Fibroblast of lung (primary cell): ENCODE data around the gene GPHN. TPM values are rescaled to one million over a fixed set of nuclear protein-coding genes. Genes with fewer than 3 reads are reported as not detected.
A peak's percentile ranks its signal among the peaks of the same experiment; 100 is the strongest.

Experiments used
- DNase-seq, 2 donors: peaks; one replicate each; pipeline versions ENCODE4 v3.0.0 to v3.0.0-alpha.2; 2010; ENCODE audit warnings: low read depth in 2 of 2
- H2AFZ ChIP-seq: 2 replicates; pipeline ENCODE4 v1.5.1; 2012; ENCODE audit warnings: low read length, control low read depth, inconsistent platforms
- H3K27ac ChIP-seq: 2 replicates; pipeline ENCODE4 v1.5.1; 2011; ENCODE audit warnings: low read length, control low read depth; ENCODE audit not compliant: insufficient read depth
- H3K27me3 ChIP-seq: 2 replicates; pipeline ENCODE4 v1.5.1; 2011; ENCODE audit warnings: mild to moderate bottlenecking, low read length; ENCODE audit not compliant: control insufficient read depth, insufficient read depth
- H3K36me3 ChIP-seq: 2 replicates; pipeline ENCODE4 v1.5.1; 2011; ENCODE audit warnings: low read length; ENCODE audit not compliant: control insufficient read depth, insufficient read depth
- H3K4me1 ChIP-seq: 2 replicates; pipeline ENCODE4 v1.5.1; 2011; ENCODE audit warnings: low read length; ENCODE audit not compliant: control insufficient read depth, insufficient read depth; ENCODE audit errors: extremely low read depth
- H3K4me2 ChIP-seq: 2 replicates; pipeline ENCODE4 v1.5.1; 2011; ENCODE audit warnings: low read length, control low read depth; ENCODE audit not compliant: insufficient read depth; ENCODE audit errors: extremely low read depth
- H3K4me3 ChIP-seq, 4 experiments: fragments of 200-600 bp in 1 of 4; sonication (generic) in 1 of 4; replicated peaks in 1 of 4; 2 replicates each; pipeline ENCODE4 v1.5.1; 2011 to 2016; ENCODE audit warnings: low read length in 4 of 4, low read depth in 3 of 4, mild to moderate bottlenecking in 3 of 4, control low read depth in 2 of 4, inconsistent platforms in 1 of 4, mixed read lengths in 1 of 4; ENCODE audit not compliant: insufficient read depth in 1 of 4; ENCODE audit errors: control extremely low read depth in 1 of 4
- H3K79me2 ChIP-seq: 2 replicates; pipeline ENCODE4 v1.5.1; 2012; ENCODE audit warnings: mild to moderate bottlenecking, low read length, inconsistent platforms; ENCODE audit not compliant: control insufficient read depth, insufficient read depth
- H3K9ac ChIP-seq: 2 replicates; pipeline ENCODE4 v1.5.1; 2011; ENCODE audit warnings: mild to moderate bottlenecking, low read length, control low read depth; ENCODE audit not compliant: insufficient read depth
- H3K9me3 ChIP-seq: 2 replicates; pipeline ENCODE4 v1.5.1; 2012; ENCODE audit warnings: low read depth, low read length; ENCODE audit not compliant: control insufficient read depth, insufficient read depth
- H4K20me1 ChIP-seq: 2 replicates; pipeline ENCODE4 v1.5.1; 2011; ENCODE audit warnings: low read length; ENCODE audit not compliant: control insufficient read depth, insufficient read depth; ENCODE audit errors: extremely low read depth
- EZH2 ChIP-seq: IDR thresholded peaks from 2 replicates; pipeline ENCODE4 v1.5.1; 2012; ENCODE audit warnings: low read length, control low read depth, mild to moderate bottlenecking; ENCODE audit errors: missing control alignments
- polyA plus RNA-seq, 2 donors: library from polyadenylated mRNA; depleted of rRNA in 1 of 2; stranded (reverse) in 1 of 2; unstranded in 1 of 2; fragments of >200 nt; gene quantifications; 2 replicates each; pipeline ENCODE4 v1.2.1, GENCODE V29; 2011 to 2012; ENCODE audit warnings: missing spikeins in 1 of 2
- total RNA-seq: library from RNA; depleted of rRNA; stranded (reverse); fragments of >200 nt; gene quantifications from 2 replicates; pipeline ENCODE4 v1.2.1, GENCODE V29; 2014
- TF ChIP-seq, protein P1 (sequence below), 2 donors: IDR thresholded peaks in 1 of 2; conservative IDR thresholded peaks in 1 of 2; 1 replicate in 1 of 2; 2 replicates in 1 of 2; pipeline ENCODE4 v1.5.1; 2011 to 2012; ENCODE audit warnings: low read length in 2 of 2, control low read depth in 1 of 2, inconsistent platforms in 1 of 2, low read depth in 1 of 2, mild to moderate bottlenecking in 1 of 2

GPHN gene
- total and polyA plus RNA-seq, 2 donors (not counting 1 experiment from before 2014, with no cell fraction given): 8.3 to 13.9 TPM

DNA sequence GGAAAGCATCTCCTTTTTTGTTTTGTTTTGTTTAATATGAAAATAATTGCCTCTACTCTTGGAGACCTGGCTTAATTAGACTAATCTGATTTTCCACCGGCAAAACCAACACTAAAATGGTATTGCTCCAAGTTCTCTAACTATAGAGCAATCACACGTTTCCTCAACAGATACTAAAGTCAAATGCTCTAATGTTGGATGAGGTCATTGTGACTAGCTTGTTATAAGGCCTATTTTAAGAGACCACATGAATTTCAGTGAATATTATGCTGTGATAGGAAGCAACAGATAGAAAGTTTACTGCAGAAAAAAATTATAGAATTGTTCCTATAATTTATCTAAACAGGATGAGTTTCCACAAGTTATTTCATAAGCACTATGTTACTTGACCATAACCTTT, 25.1 kb upstream of the GPHN start:
- H3K9ac ChIP-seq: no peak overlapping the region
- H3K4me2 ChIP-seq: no peak overlapping the region
- H3K79me2 ChIP-seq: no peaks in the 10 kb centered on the region
- H3K9me3 ChIP-seq: no peaks in the 10 kb centered on the region
- no peaks in the 10 kb centered on the region for H3K36me3 ChIP-seq
- no peak overlapping the region for H3K4me3 ChIP-seq
- H3K4me1 ChIP-seq: no peaks in the 10 kb centered on the region
- no peaks in the 10 kb centered on the region for H3K27me3 ChIP-seq
- H2AFZ ChIP-seq: no peak overlapping the region
- no peaks in the 10 kb centered on the region for H4K20me1 ChIP-seq
- DNase-seq: no peak
- no peak overlapping the region for H3K27ac ChIP-seq
- TF ChIP-seq, protein P1, sequence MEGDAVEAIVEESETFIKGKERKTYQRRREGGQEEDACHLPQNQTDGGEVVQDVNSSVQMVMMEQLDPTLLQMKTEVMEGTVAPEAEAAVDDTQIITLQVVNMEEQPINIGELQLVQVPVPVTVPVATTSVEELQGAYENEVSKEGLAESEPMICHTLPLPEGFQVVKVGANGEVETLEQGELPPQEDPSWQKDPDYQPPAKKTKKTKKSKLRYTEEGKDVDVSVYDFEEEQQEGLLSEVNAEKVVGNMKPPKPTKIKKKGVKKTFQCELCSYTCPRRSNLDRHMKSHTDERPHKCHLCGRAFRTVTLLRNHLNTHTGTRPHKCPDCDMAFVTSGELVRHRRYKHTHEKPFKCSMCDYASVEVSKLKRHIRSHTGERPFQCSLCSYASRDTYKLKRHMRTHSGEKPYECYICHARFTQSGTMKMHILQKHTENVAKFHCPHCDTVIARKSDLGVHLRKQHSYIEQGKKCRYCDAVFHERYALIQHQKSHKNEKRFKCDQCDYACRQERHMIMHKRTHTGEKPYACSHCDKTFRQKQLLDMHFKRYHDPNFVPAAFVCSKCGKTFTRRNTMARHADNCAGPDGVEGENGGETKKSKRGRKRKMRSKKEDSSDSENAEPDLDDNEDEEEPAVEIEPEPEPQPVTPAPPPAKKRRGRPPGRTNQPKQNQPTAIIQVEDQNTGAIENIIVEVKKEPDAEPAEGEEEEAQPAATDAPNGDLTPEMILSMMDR (conservative IDR thresholded peaks at IDR 0.05 in 1 of 2, IDR thresholded peaks at IDR 0.05 in 1 of 2; ENCODE audit: low read depth in 1 of 2, low read length in 2 of 2): no peak
- no peak for TF ChIP-seq EZH2

DNA sequence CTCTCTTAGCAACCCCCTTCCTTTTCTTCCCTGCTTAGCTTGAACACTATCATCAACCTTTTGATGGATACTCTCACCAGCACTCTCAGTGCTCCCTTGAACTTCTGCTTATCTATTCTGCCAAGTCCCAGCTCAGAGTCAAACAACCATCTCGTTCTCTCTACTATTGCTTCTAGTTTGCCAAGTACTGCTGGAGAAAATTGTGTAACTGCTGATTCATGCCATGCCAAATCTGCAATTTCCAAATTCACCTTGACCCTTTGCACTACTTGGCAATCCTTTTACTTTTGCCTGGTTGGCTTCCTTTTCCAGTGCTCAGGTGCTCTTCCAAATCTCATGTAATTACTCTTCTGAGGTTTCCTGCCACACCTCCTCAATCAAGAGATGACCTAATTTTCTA, 24.6 kb upstream of the GPHN start:
- no peaks in the 10 kb centered on the region for H3K9me3 ChIP-seq
- no peak for TF ChIP-seq EZH2
- TF ChIP-seq, protein P1 (conservative IDR thresholded peaks at IDR 0.05 in 1 of 2, IDR thresholded peaks at IDR 0.05 in 1 of 2; ENCODE audit: low read depth in 1 of 2, low read length in 2 of 2): no peak
- H3K36me3 ChIP-seq: no peaks in the 10 kb centered on the region
- H3K27me3 ChIP-seq: no peaks in the 10 kb centered on the region
- H3K4me3 ChIP-seq: no peak overlapping the region
- H3K9ac ChIP-seq: no peak overlapping the region
- peak in 1 of 2 donors; percentile 31 for DNase-seq
- no peaks in the 10 kb centered on the region for H3K79me2 ChIP-seq
- H3K4me2 ChIP-seq: no peak overlapping the region
- no peaks in the 10 kb centered on the region for H3K4me1 ChIP-seq
- H3K27ac ChIP-seq: no peak overlapping the region
- no peaks in the 10 kb centered on the region for H4K20me1 ChIP-seq
- H2AFZ ChIP-seq: no peak overlapping the region

DNA sequence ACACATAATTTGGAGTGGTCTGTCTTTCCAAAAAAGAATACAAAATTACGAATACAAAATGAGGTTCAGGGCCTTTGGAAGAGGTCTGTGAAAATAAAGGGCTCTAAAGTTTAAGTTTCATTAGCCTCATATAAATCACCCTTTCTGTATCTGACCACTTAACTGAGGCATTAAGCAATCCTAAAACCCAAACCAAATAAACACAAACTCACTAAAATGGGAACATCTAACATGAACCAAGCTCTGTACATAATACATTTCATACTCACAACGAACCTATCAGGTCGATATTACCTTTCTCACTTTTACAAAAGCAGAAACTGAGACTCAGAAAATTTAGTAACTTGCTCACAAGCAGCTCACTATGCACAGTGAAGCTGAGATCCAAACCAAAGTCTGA, 22.9 kb upstream of the GPHN start:
- H3K27me3 ChIP-seq: no peaks in the 10 kb centered on the region
- H3K9me3 ChIP-seq: no peaks in the 10 kb centered on the region
- H3K4me2 ChIP-seq: no peak overlapping the region
- no peak for TF ChIP-seq EZH2
- TF ChIP-seq, protein P1 (conservative IDR thresholded peaks at IDR 0.05 in 1 of 2, IDR thresholded peaks at IDR 0.05 in 1 of 2; ENCODE audit: low read depth in 1 of 2, low read length in 2 of 2): no peak
- H3K4me1 ChIP-seq: no peaks in the 10 kb centered on the region
- H3K27ac ChIP-seq: no peak overlapping the region
- no peak overlapping the region for H3K9ac ChIP-seq
- no peaks in the 10 kb centered on the region for H3K36me3 ChIP-seq
- no peak overlapping the region for H3K4me3 ChIP-seq
- no peaks in the 10 kb centered on the region for H3K79me2 ChIP-seq
- H4K20me1 ChIP-seq: no peaks in the 10 kb centered on the region
- no peak for DNase-seq
- H2AFZ ChIP-seq: no peak overlapping the region
